ENCODE measurements around the gene UBE2F. TPM values are rescaled to one million over a fixed set of nuclear protein-coding genes. Genes with fewer than 3 reads are reported as not detected.

UBE2F gene
- total and polyA plus RNA-seq, 9 of the 15 experiments (the other 6 are each of a cell fraction or from before 2014, with no cell fraction given): 18.1 to 88.1 (median 53.0) TPM

- TF ChIP-seq MTA1 (IDR thresholded peaks at IDR 0.05; ENCODE audit: borderline replicate concordance) (0 out of 2 replicates have a peak, but pooled peaks have one; percentile 23), POLR2G (IDR thresholded peaks at IDR 0.05; ENCODE audit: low read depth, low read length) (peak; percentile 47; the same call in 1 of the 2 replicates), TOE1 (IDR thresholded peaks at IDR 0.05; ENCODE audit: borderline replicate concordance) (peak; percentile 37; the same call in 1 of the 2 replicates), TOE1 (CRISPR knock-in tag; IDR thresholded peaks at IDR 0.05; ENCODE audit: borderline replicate concordance, low read depth) (no peak), SMARCA4 (IDR thresholded peaks at IDR 0.05) (no peak), SRSF1 (IDR thresholded peaks at IDR 0.05; ENCODE audit: low read depth, low read length) (no peak), SP1 (CRISPR knock-in tag; IDR thresholded peaks at IDR 0.05) (no peak), MGA (IDR thresholded peaks at IDR 0.05) (peak; percentile 80), CEBPG (CRISPR knock-in tag; IDR thresholded peaks at IDR 0.05) (no peak), CEBPG (tag; conservative IDR thresholded peaks at IDR 0.05 in 1 of 2, IDR thresholded peaks at IDR 0.05 in 1 of 2) (no peak), NFATC3 (IDR thresholded peaks at IDR 0.05) (0 out of 2 replicates have a peak, but pooled peaks have one; percentile 57), SMAD4 (CRISPR knock-in tag; conservative IDR thresholded peaks at IDR 0.05) (peak; percentile 90), RB1 (IDR thresholded peaks at IDR 0.05; ENCODE audit: low read depth) (peak; percentile 78), SAFB (IDR thresholded peaks at IDR 0.05; ENCODE audit: borderline replicate concordance, low read depth, low read length) (peak; percentile 54; the same call in 1 of the 2 replicates), SNRNP70 (optimal IDR thresholded peaks at IDR 0.05; ENCODE audit: low read depth, low read length) (no peak)
- TF ChIP-seq, protein P1, sequence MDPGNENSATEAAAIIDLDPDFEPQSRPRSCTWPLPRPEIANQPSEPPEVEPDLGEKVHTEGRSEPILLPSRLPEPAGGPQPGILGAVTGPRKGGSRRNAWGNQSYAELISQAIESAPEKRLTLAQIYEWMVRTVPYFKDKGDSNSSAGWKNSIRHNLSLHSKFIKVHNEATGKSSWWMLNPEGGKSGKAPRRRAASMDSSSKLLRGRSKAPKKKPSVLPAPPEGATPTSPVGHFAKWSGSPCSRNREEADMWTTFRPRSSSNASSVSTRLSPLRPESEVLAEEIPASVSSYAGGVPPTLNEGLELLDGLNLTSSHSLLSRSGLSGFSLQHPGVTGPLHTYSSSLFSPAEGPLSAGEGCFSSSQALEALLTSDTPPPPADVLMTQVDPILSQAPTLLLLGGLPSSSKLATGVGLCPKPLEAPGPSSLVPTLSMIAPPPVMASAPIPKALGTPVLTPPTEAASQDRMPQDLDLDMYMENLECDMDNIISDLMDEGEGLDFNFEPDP (CRISPR knock-in tag; IDR thresholded peaks at IDR 0.05): no peak
Measured at GRCh38 chr2:237923481-237924163, 43.2 kb upstream of the UBE2F start (continued).

Measured in K562 (cell line).